ENCODE data around the gene TBX3.

The TBX3 gene

GRCh38 chr12:114627393-114627792, 56.6 kb downstream of the TBX3 start:
- no peak for DNase-seq (ENCODE audit: low read depth)

- DNase-seq (ENCODE audit: low read depth) = peak; percentile 10
Observed at GRCh38 chr12:114625294-114625851, 58.6 kb downstream of the TBX3 start.

GRCh38 chr12:114623737-114624136, 60.2 kb downstream of the TBX3 start:
- DNase-seq (ENCODE audit: low read depth) = no peak

Measured in activated T-cell treated with anti-CD3 and anti-CD28 coated beads for 1 hour (primary cell).